Measurements from ENCODE around the gene TNIK.

Gene TNIK

GRCh38 chr3:171459942-171460724 lies at the start of gene TNIK:
Gene TNIK, minus strand, starts transcription at chr3:171460405. Its CDS starts 342 bp downstream, at chr3:171460063.
- DNase-seq (ENCODE audit: low read depth in 2 of 2), result peak; percentile 58 to 63

GRCh38 chr3:171508676-171509075 lies 48.5 kb upstream of the TNIK start:
- no peak for DNase-seq (ENCODE audit: low read depth in 2 of 2)

- DNase-seq (ENCODE audit: low read depth in 2 of 2), result no peak
Observed at GRCh38 chr3:171508206-171508605, 48.0 kb upstream of the TNIK start.

GRCh38 chr3:171506743-171507319 lies 46.6 kb upstream of the TNIK start:
- DNase-seq (ENCODE audit: low read depth in 2 of 2), result no peak

- no peak for DNase-seq (ENCODE audit: low read depth in 2 of 2)
Observed at GRCh38 chr3:171505822-171506333, 45.7 kb upstream of the TNIK start.

GRCh38 chr3:171504376-171504775 lies 44.2 kb upstream of the TNIK start:
- no peak for DNase-seq (ENCODE audit: low read depth in 2 of 2)

GRCh38 chr3:171503817-171504216 lies 43.6 kb upstream of the TNIK start:
- no peak for DNase-seq (ENCODE audit: low read depth in 2 of 2)

GRCh38 chr3:171498921-171499320 lies 38.7 kb upstream of the TNIK start:
- DNase-seq (ENCODE audit: low read depth in 2 of 2), result no peak

GRCh38 chr3:171497468-171497867 lies 37.3 kb upstream of the TNIK start:
- DNase-seq (ENCODE audit: low read depth in 2 of 2), result no peak

- no peak for DNase-seq (ENCODE audit: low read depth in 2 of 2)
Observed at GRCh38 chr3:171495413-171495812, 35.2 kb upstream of the TNIK start.

GRCh38 chr3:171494457-171495109 lies 34.4 kb upstream of the TNIK start:
- DNase-seq (ENCODE audit: low read depth in 2 of 2), result no peak

- DNase-seq (ENCODE audit: low read depth in 2 of 2), result no peak
Observed at GRCh38 chr3:171491361-171491760, 31.2 kb upstream of the TNIK start.

GRCh38 chr3:171490901-171491300 lies 30.7 kb upstream of the TNIK start:
- no peak for DNase-seq (ENCODE audit: low read depth in 2 of 2)

- no peak for DNase-seq (ENCODE audit: low read depth in 2 of 2)
Observed at GRCh38 chr3:171489348-171489747, 29.1 kb upstream of the TNIK start.

GRCh38 chr3:171488479-171488878 lies 28.3 kb upstream of the TNIK start:
- no peak for DNase-seq (ENCODE audit: low read depth in 2 of 2)

- no peak for DNase-seq (ENCODE audit: low read depth in 2 of 2)
Observed at GRCh38 chr3:171487382-171487781, 27.2 kb upstream of the TNIK start.

- DNase-seq (ENCODE audit: low read depth in 2 of 2), result no peak
Observed at GRCh38 chr3:171485338-171485737, 25.1 kb upstream of the TNIK start.

- no peak for DNase-seq (ENCODE audit: low read depth in 2 of 2)
Observed at GRCh38 chr3:171481011-171481410, 20.8 kb upstream of the TNIK start.

GRCh38 chr3:171480526-171480925 lies 20.3 kb upstream of the TNIK start:
- DNase-seq (ENCODE audit: low read depth in 2 of 2), result no peak

GRCh38 chr3:171476532-171477102 lies 16.4 kb upstream of the TNIK start:
- no peak for DNase-seq (ENCODE audit: low read depth in 2 of 2)

- DNase-seq (ENCODE audit: low read depth in 2 of 2), result no peak
Observed at GRCh38 chr3:171472552-171472951, 12.3 kb upstream of the TNIK start.

- DNase-seq (ENCODE audit: low read depth in 2 of 2), result no peak
Observed at GRCh38 chr3:171470714-171471227, 10.6 kb upstream of the TNIK start.
